ENCODE measurements around the gene HDC. TPM values are rescaled to one million over a fixed set of nuclear protein-coding genes. Genes with fewer than 3 reads are reported as not detected.

HDC gene
- total and polyA plus RNA-seq, 2 donors (not counting 3 experiments of a cell fraction or from before 2014, with no cell fraction given), result not detected

DNA sequence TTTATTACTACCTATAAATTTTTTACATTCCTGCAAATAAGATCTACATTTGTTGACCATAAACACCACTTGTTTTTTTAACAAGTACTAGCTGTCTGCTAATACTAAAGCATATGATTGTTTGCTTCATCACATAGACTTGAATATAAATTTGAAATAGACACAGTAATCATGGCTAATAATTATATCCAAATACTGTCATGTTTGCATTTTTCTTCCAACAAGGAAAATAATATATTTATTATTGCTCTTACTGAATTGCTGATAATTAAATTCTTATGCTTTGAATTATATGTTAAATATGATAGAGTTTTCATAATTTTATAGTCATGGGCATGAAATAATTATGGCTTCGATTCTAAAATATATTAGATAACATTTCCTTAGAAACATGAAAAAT, 40.5 kb downstream of the HDC start:
- H3K9ac ChIP-seq (replicated peaks; ENCODE audit: extremely low read depth, insufficient read depth, low read length), result no peak overlapping the region
- H3K9me3 ChIP-seq (replicated peaks; ENCODE audit: control insufficient read depth, insufficient read depth, low read length), result no peaks in the 10 kb centered on the region
- H2AFZ ChIP-seq (ENCODE audit: low read depth, low read length), result no peak overlapping the region
- no peaks in the 10 kb centered on the region for H4K20me1 ChIP-seq (replicated peaks; ENCODE audit: control insufficient read depth, extremely low read depth, insufficient read depth, low read length)
- intact Hi-C loops (cut with micrococcal nuclease) (no loop called here), dilution Hi-C loops (cut with MboI; ENCODE audit: extremely low pct_ligation_motif_present, low sequenced_read_pairs) (no loop called here)
- no peak for TF ChIP-seq POLR2AphosphoS5 (IDR thresholded peaks at IDR 0.05; ENCODE audit: insufficient read depth, low read depth, low read length)
- no peak for TF ChIP-seq POLR2A (IDR thresholded peaks at IDR 0.05; ENCODE audit: low read depth, low read length)
- no peak for TF ChIP-seq EZH2 (IDR thresholded peaks at IDR 0.05; ENCODE audit: borderline replicate concordance, low read depth, low read length, severe bottlenecking)
- TF ChIP-seq GATA2 (IDR thresholded peaks at IDR 0.05; ENCODE audit: insufficient read depth, insufficient read length, low read depth, low read length), result no peak
- TF ChIP-seq, protein P1, sequence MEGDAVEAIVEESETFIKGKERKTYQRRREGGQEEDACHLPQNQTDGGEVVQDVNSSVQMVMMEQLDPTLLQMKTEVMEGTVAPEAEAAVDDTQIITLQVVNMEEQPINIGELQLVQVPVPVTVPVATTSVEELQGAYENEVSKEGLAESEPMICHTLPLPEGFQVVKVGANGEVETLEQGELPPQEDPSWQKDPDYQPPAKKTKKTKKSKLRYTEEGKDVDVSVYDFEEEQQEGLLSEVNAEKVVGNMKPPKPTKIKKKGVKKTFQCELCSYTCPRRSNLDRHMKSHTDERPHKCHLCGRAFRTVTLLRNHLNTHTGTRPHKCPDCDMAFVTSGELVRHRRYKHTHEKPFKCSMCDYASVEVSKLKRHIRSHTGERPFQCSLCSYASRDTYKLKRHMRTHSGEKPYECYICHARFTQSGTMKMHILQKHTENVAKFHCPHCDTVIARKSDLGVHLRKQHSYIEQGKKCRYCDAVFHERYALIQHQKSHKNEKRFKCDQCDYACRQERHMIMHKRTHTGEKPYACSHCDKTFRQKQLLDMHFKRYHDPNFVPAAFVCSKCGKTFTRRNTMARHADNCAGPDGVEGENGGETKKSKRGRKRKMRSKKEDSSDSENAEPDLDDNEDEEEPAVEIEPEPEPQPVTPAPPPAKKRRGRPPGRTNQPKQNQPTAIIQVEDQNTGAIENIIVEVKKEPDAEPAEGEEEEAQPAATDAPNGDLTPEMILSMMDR (IDR thresholded peaks at IDR 0.05; ENCODE audit: extremely low read depth in 1 of 2, insufficient read depth in 1 of 2, low read depth in 1 of 2, low read length in 2 of 2), result no peak
- TF ChIP-seq JUN (IDR thresholded peaks at IDR 0.05; ENCODE audit: borderline replicate concordance, insufficient read depth, insufficient read length, low read depth), result no peak
- TF ChIP-seq MYC (IDR thresholded peaks at IDR 0.05; ENCODE audit: low read depth, low read length), result no peak
- no peak for TF ChIP-seq FOS (IDR thresholded peaks at IDR 0.05; ENCODE audit: borderline replicate concordance, insufficient read depth, low read length)
- TF ChIP-seq, protein P2, sequence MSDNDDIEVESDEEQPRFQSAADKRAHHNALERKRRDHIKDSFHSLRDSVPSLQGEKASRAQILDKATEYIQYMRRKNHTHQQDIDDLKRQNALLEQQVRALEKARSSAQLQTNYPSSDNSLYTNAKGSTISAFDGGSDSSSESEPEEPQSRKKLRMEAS (IDR thresholded peaks at IDR 0.05; ENCODE audit: insufficient read depth, insufficient read length), result no peak
- ChIA-PET CTCF (interaction anchor here (0.9 kb wide), 1 partner anchor 12 kb away, joined by 3 read pairs; no protein-coding TSS in a partner anchor), POLR2A (no interaction called here)
- peaks cover 2 to 3% of the 10 kb centered on the region in 2 experiments for H3K27me3 ChIP-seq (ENCODE audit: control insufficient read depth in 2 of 2, insufficient read depth in 2 of 2, low read length in 2 of 2)
- no peak overlapping the region for H3K4me2 ChIP-seq (ENCODE audit: insufficient read depth, low read length)
- H3K79me2 ChIP-seq (ENCODE audit: control insufficient read depth, insufficient read depth, low read length), result no peaks in the 10 kb centered on the region
- no peak for FAIRE-seq
- no TSS peak for BruUV-seq (replicated peaks)
- DNase-seq (ENCODE audit: low read depth, low spot score), result no peak
- no peaks in the 10 kb centered on the region for H3K9me1 ChIP-seq (replicated peaks; ENCODE audit: control insufficient read depth, extremely low read depth, insufficient read depth, low read length)
- H3K4me3 ChIP-seq (replicated peaks in 1 of 3; ENCODE audit: insufficient read depth in 1 of 3, low read depth in 1 of 3, low read length in 3 of 3), result no peak overlapping the region
- no peak overlapping the region for H3K27ac ChIP-seq (ENCODE audit: insufficient read depth, low read depth, low read length)
- no peaks in the 10 kb centered on the region for H3K36me3 ChIP-seq (ENCODE audit: control insufficient read depth in 2 of 2, extremely low read depth in 1 of 2, insufficient read depth in 2 of 2, low read length in 2 of 2)
- no peaks in the 10 kb centered on the region for H3K4me1 ChIP-seq (ENCODE audit: control insufficient read depth, extremely low read depth, insufficient read depth, low read length)
